Keratinocyte (primary cell): ENCODE measurements around the gene CUZD1. TPM values are rescaled to one million over a fixed set of nuclear protein-coding genes. Genes with fewer than 3 reads are reported as not detected.

Experiments used
- DNase-seq: peaks from one replicate; pipeline ENCODE4 v3.0.0-alpha.2; 2011; ENCODE audit warnings: low read depth, missing footprints, low spot score
- FAIRE-seq: peaks from 2 replicates; lab custom pipeline; 2011; peaks lifted over from hg19 to GRCh38; lab: Jason Lieb, UNC
- H2AFZ ChIP-seq: 2 replicates; pipeline ENCODE4 v1.6.0; 2012; ENCODE audit warnings: low read length, control low read depth, inconsistent platforms; ENCODE audit not compliant: control insufficient read depth
- H3K27ac ChIP-seq: 2 replicates; pipeline ENCODE4 v1.5.1; 2011; ENCODE audit warnings: low read length; ENCODE audit not compliant: control insufficient read depth, insufficient read depth
- H3K27me3 ChIP-seq: 3 replicates; pipeline ENCODE4 v1.6.0; 2011; ENCODE audit warnings: low read length; ENCODE audit not compliant: control insufficient read depth, insufficient read depth; ENCODE audit errors: extremely low read depth
- H3K36me3 ChIP-seq, 2 experiments: 2 replicates in 1 of 2; 3 replicates in 1 of 2; pipeline ENCODE4 v1.5.1; 2011; ENCODE audit warnings: low read length in 2 of 2, mild to moderate bottlenecking in 1 of 2; ENCODE audit not compliant: control insufficient read depth in 2 of 2, insufficient read depth in 2 of 2; ENCODE audit errors: extremely low read depth in 1 of 2
- H3K4me1 ChIP-seq: 3 replicates; pipeline ENCODE4 v1.5.1; 2011; ENCODE audit warnings: low read length; ENCODE audit not compliant: control insufficient read depth, insufficient read depth; ENCODE audit errors: extremely low read depth
- H3K4me2 ChIP-seq: 3 replicates; pipeline ENCODE4 v1.6.0; 2011; ENCODE audit warnings: low read depth, low read length; ENCODE audit not compliant: control insufficient read depth, insufficient read depth; ENCODE audit errors: extremely low read depth
- H3K4me3 ChIP-seq, 3 experiments: fragments of 200-600 bp in 1 of 3; sonication (generic) in 1 of 3; 2 replicates in 2 of 3; 3 replicates in 1 of 3; pipeline ENCODE4 v1.5.1; 2011 to 2016; ENCODE audit warnings: low read length in 3 of 3, mild to moderate bottlenecking in 3 of 3, control low read depth in 2 of 3, inconsistent platforms in 1 of 3, low read depth in 1 of 3, mixed read lengths in 1 of 3, mixed run types in 1 of 3, moderate library complexity in 1 of 3; ENCODE audit not compliant: control insufficient read depth in 2 of 3, insufficient read depth in 2 of 3; ENCODE audit errors: extremely low read depth in 1 of 3
- H3K79me2 ChIP-seq: 2 replicates; pipeline ENCODE4 v1.6.0; 2012; ENCODE audit warnings: low read length; ENCODE audit not compliant: control insufficient read depth, insufficient read depth
- H3K9ac ChIP-seq: 3 replicates; pipeline ENCODE4 v1.6.0; 2011; ENCODE audit warnings: low read length; ENCODE audit not compliant: control insufficient read depth, insufficient read depth; ENCODE audit errors: extremely low read depth
- H3K9me1 ChIP-seq: 3 replicates; pipeline ENCODE4 v1.6.0; 2011; ENCODE audit warnings: low read length; ENCODE audit not compliant: control insufficient read depth, insufficient read depth; ENCODE audit errors: extremely low read depth
- H3K9me3 ChIP-seq: 2 replicates; pipeline ENCODE4 v1.5.1; 2012; ENCODE audit warnings: low read depth, low read length; ENCODE audit not compliant: control insufficient read depth
- H4K20me1 ChIP-seq: 3 replicates; pipeline ENCODE4 v1.6.0; 2011; ENCODE audit warnings: low read length; ENCODE audit not compliant: control insufficient read depth, insufficient read depth; ENCODE audit errors: extremely low read depth
- EZH2 ChIP-seq: IDR thresholded peaks from one replicate; pipeline ENCODE4 v1.6.1; 2012; ENCODE audit warnings: inconsistent platforms, mild to moderate bottlenecking, low read length, moderate library complexity
- dilution Hi-C: fragments of 300-500 bp; cut with MboI; formaldehyde crosslinking; loops from one replicate; pipeline ENCODE4 v1.7.0; 2020; ENCODE audit warnings: low sequenced_read_pairs; ENCODE audit not compliant: extremely low pct_ligation_motif_present
- polyA minus RNA-seq, 3 experiments: library from RNA; depleted of rRNA, polyadenylated mRNA; stranded (reverse); fragments of >200 nt; gene quantifications; 1 replicate in 1 of 3; 2 replicates in 1 of 3; 3 replicates in 1 of 3; pipeline ENCODE4 v1.2.3, GENCODE V29; 2011
- polyA plus RNA-seq, 5 experiments: library from polyadenylated mRNA; depleted of rRNA in 3 of 5; stranded (reverse) in 3 of 5; stranded (forward) in 1 of 5; unstranded in 1 of 5; fragments of >200 nt; gene quantifications; 1 replicate in 1 of 5; 2 replicates in 3 of 5; 3 replicates in 1 of 5; pipeline versions ENCODE4 v1.2.1 to v1.2.3, GENCODE V29; 2011 to 2012; ENCODE audit warnings: missing spikeins in 2 of 5, low read depth in 1 of 5, low replicate concordance in 1 of 5
- TF ChIP-seq, protein P1 (sequence below), 3 experiments: IDR thresholded peaks in 1 of 3; conservative IDR thresholded peaks in 1 of 3; optimal IDR thresholded peaks in 1 of 3; 2 replicates in 2 of 3; 3 replicates in 1 of 3; pipeline versions ENCODE3 to v1.5.1; 2011; ENCODE audit warnings: low read length in 3 of 3, mild to moderate bottlenecking in 3 of 3, moderate library complexity in 2 of 3, control low read depth in 1 of 3, inconsistent platforms in 1 of 3; ENCODE audit not compliant: insufficient read depth in 2 of 3; ENCODE audit errors: extremely low read depth in 1 of 3

The CUZD1 gene, protein sequence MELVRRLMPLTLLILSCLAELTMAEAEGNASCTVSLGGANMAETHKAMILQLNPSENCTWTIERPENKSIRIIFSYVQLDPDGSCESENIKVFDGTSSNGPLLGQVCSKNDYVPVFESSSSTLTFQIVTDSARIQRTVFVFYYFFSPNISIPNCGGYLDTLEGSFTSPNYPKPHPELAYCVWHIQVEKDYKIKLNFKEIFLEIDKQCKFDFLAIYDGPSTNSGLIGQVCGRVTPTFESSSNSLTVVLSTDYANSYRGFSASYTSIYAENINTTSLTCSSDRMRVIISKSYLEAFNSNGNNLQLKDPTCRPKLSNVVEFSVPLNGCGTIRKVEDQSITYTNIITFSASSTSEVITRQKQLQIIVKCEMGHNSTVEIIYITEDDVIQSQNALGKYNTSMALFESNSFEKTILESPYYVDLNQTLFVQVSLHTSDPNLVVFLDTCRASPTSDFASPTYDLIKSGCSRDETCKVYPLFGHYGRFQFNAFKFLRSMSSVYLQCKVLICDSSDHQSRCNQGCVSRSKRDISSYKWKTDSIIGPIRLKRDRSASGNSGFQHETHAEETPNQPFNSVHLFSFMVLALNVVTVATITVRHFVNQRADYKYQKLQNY
- polyA plus RNA-seq = 0.34 to 0.93 TPM (median 0.58 TPM) in 3 replicates
- not detected for polyA plus RNA-seq (2011; ENCODE audit: low read depth)
- 0.25 and 0.45 TPM in 2 replicates for polyA plus RNA-seq (2011; cell fraction: cytosol; rRNA removed)
- 2.0 and 2.4 TPM in 2 replicates for polyA plus RNA-seq (2011; cell fraction: nucleus; rRNA removed)
- 0.24 and 0.49 TPM in 2 replicates for polyA plus RNA-seq (2012; ENCODE audit: low replicate concordance)
- 0.39 to 0.80 TPM (median 0.49 TPM) in 3 replicates for polyA minus RNA-seq
- polyA minus RNA-seq (2011; cell fraction: cytosol; rRNA and poly(A)+ RNA removed) = not detected
- 0.32 and 0.62 TPM in 2 replicates for polyA minus RNA-seq (2011; cell fraction: nucleus; rRNA and poly(A)+ RNA removed)

DNA sequence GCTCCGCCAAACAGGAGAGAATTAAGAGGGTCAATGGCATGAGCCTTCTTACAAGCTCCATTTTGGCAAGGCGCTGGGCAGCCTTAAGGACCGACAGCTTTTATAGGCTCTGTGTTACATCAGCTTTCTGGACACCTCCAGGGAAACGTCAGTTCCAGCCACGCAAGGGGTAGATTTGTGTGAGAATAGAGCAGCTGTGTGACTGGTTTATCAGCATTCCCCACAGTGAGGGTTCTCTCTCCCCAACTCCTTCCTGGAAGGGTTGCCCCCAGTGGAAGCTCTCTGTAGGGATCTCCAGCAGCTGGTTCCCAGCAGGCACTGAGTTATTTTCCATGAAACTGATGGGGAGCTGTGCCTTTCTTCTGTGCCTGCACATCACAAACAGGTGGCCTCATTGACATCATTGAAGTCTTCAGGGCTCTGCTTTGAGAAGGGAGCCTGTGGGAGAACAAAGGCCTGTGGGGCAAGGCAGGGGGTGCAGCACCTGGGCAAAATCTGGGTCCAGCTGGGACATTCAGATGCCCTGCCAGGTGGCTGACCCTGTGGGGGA lies at the start of gene CUZD1:
CUZD1 (minus strand) TSS at position 75 of the 550 bp plus-strand sequence; CDS start at position 61, 14 bp downstream.
- Histone ChIP-seq H3K79me2 (no peaks in the 10 kb centered on the region), H3K27ac (no peak within 1 kb of the TSS), H3K9me3 (no peaks in the 10 kb centered on the region), H2AFZ (no peak within 1 kb of the TSS), H4K20me1 (no peaks in the 10 kb centered on the region), H3K4me3 (no peak within 1 kb of the TSS), H3K36me3 (peaks cover 10 to 12% of the 10 kb centered on the region in 2 experiments), H3K4me2 (no peak within 1 kb of the TSS), H3K9me1 (no peaks in the 10 kb centered on the region), H3K4me1 (no peaks in the 10 kb centered on the region), H3K9ac (no peak within 1 kb of the TSS), H3K27me3 (no peaks in the 10 kb centered on the region)
- dilution Hi-C loops = no loop called here
- no peak for DNase-seq
- TF ChIP-seq EZH2 = no peak
- TF ChIP-seq, protein P1, sequence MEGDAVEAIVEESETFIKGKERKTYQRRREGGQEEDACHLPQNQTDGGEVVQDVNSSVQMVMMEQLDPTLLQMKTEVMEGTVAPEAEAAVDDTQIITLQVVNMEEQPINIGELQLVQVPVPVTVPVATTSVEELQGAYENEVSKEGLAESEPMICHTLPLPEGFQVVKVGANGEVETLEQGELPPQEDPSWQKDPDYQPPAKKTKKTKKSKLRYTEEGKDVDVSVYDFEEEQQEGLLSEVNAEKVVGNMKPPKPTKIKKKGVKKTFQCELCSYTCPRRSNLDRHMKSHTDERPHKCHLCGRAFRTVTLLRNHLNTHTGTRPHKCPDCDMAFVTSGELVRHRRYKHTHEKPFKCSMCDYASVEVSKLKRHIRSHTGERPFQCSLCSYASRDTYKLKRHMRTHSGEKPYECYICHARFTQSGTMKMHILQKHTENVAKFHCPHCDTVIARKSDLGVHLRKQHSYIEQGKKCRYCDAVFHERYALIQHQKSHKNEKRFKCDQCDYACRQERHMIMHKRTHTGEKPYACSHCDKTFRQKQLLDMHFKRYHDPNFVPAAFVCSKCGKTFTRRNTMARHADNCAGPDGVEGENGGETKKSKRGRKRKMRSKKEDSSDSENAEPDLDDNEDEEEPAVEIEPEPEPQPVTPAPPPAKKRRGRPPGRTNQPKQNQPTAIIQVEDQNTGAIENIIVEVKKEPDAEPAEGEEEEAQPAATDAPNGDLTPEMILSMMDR (optimal IDR thresholded peaks at IDR 0.05 in 1 of 3, IDR thresholded peaks at IDR 0.05 in 1 of 3, conservative IDR thresholded peaks at IDR 0.05 in 1 of 3; ENCODE audit: extremely low read depth in 1 of 3, insufficient read depth in 2 of 3, low read length in 3 of 3) = no peak
- no peak for FAIRE-seq

DNA sequence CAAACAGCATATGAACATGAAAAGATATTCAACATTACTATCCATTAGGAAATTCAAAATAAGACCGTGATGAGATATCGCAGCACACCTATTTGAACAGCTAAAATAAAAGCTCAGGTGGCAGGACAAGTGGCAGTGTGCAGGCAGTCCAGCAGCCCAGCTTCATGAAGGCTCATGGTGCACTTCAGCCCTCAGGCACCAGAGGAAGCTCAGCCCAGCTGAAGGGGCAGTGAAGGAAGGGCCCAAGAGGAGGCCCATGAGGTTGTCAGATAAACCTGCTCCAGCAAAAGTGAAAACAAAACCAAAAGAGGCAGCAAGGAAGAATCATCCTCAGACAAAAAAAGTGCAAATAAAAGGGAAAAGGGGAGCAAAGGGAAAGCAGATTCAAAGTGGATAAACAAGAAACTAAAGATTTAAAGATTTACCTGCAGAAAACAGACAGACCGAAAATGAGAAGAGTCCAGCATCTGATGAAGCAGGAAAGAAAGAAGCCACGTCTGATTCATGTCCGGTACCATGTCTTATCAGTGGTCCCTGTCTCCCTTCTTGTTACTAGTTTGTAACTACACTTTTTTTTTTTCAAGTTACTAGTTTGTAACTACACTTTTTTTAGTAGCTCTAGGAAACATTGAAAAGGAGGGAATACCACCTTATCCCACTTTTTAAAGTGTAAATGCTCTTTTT lies 48.7 kb upstream of the CUZD1 start:
- no peak overlapping the region for H2AFZ ChIP-seq
- H3K27ac ChIP-seq = no peak overlapping the region
- H3K36me3 ChIP-seq = no peaks in the 10 kb centered on the region
- DNase-seq = no peak
- FAIRE-seq = no peak
- H3K79me2 ChIP-seq = no peaks in the 10 kb centered on the region
- no peaks in the 10 kb centered on the region for H4K20me1 ChIP-seq
- no peak overlapping the region for H3K9ac ChIP-seq
- H3K4me3 ChIP-seq = no peak overlapping the region
- H3K9me3 ChIP-seq = no peaks in the 10 kb centered on the region
- dilution Hi-C loops = no loop called here
- H3K4me2 ChIP-seq = no peak overlapping the region
- no peaks in the 10 kb centered on the region for H3K27me3 ChIP-seq
- no peaks in the 10 kb centered on the region for H3K4me1 ChIP-seq
- H3K9me1 ChIP-seq = no peaks in the 10 kb centered on the region
- TF ChIP-seq, protein P1 (optimal IDR thresholded peaks at IDR 0.05 in 1 of 3, IDR thresholded peaks at IDR 0.05 in 1 of 3, conservative IDR thresholded peaks at IDR 0.05 in 1 of 3; ENCODE audit: extremely low read depth in 1 of 3, insufficient read depth in 2 of 3, low read length in 3 of 3) = no peak
- TF ChIP-seq EZH2 = no peak
